C4-2B (cell line): Measurements from ENCODE around the gene SCNN1A.

Experiments
- CTCF ChIP-seq: fragments of 450-650 bp; conservative IDR thresholded peaks from 2 replicates; pipeline ENCODE4 v1.5.1; 2017; ENCODE audit warnings: mild to moderate bottlenecking
- ZFX ChIP-seq: fragments of 450-650 bp; IDR thresholded peaks from 2 replicates; pipeline ENCODE4 v1.6.1; 2017

- TF ChIP-seq CTCF: no peak
- TF ChIP-seq ZFX: no peak
These were observed 41.0 kb downstream of the SCNN1A start for GRCh38 chr12:6334359-6334758.
